Trophoblast cell (in vitro differentiated cells and primary cell): ENCODE results near the gene KIF21A.

Source experiments
- DNase-seq, 2 donors: peaks; one replicate each; pipeline ENCODE4 v3.0.0-alpha.2; 2016
- H2AFZ ChIP-seq: 2 replicates; pipeline ENCODE4 v1.6.1; 2013; ENCODE audit warnings: low read length, moderate library complexity, mild to moderate bottlenecking; ENCODE audit not compliant: insufficient read depth, poor library complexity
- H2AK5ac ChIP-seq: 2 replicates; pipeline ENCODE4 v1.6.1; 2013; ENCODE audit warnings: mild to moderate bottlenecking, low read length
- H2BK120ac ChIP-seq: 2 replicates; pipeline ENCODE4 v1.6.1; 2013; ENCODE audit warnings: low read length, mild to moderate bottlenecking, moderate library complexity; ENCODE audit not compliant: insufficient read depth, poor library complexity
- H2BK12ac ChIP-seq: 2 replicates; pipeline ENCODE4 v1.6.1; 2013; ENCODE audit warnings: mild to moderate bottlenecking, low read length, moderate library complexity
- H2BK5ac ChIP-seq: 2 replicates; pipeline ENCODE4 v1.6.1; 2013; ENCODE audit warnings: low read length, low read depth, moderate library complexity, mild to moderate bottlenecking; ENCODE audit not compliant: poor library complexity
- H3K14ac ChIP-seq: 2 replicates; pipeline ENCODE4 v1.6.1; 2013; ENCODE audit warnings: mild to moderate bottlenecking, low read length
- H3K18ac ChIP-seq: 2 replicates; pipeline ENCODE4 v1.6.1; 2013; ENCODE audit warnings: mild to moderate bottlenecking, low read length
- H3K23ac ChIP-seq: 2 replicates; pipeline ENCODE4 v1.6.1; 2013; ENCODE audit warnings: low read length
- H3K27ac ChIP-seq: 2 replicates; pipeline ENCODE4 v1.5.1; 2013; ENCODE audit warnings: low read depth, mild to moderate bottlenecking, inconsistent platforms, low read length, moderate library complexity
- H3K27me3 ChIP-seq: 2 replicates; pipeline ENCODE4 v1.6.1; 2013; ENCODE audit warnings: inconsistent platforms, mild to moderate bottlenecking, low read length, moderate library complexity; ENCODE audit not compliant: insufficient read depth
- H3K36me3 ChIP-seq, 2 experiments: 1 replicate in 1 of 2; 2 replicates in 1 of 2; pipeline ENCODE4 v1.6.1; 2013; ENCODE audit warnings: low read length in 2 of 2, mild to moderate bottlenecking in 2 of 2, moderate library complexity in 1 of 2; ENCODE audit not compliant: insufficient read depth in 2 of 2, control insufficient read depth in 1 of 2
- H3K4ac ChIP-seq: 2 replicates; pipeline ENCODE4 v1.6.1; 2013; ENCODE audit warnings: low read depth, mild to moderate bottlenecking, low read length, moderate library complexity
- H3K4me1 ChIP-seq, 2 experiments: 1 replicate in 1 of 2; 2 replicates in 1 of 2; pipeline ENCODE4 v1.6.1; 2013; ENCODE audit warnings: low read length in 2 of 2, mild to moderate bottlenecking in 2 of 2, moderate library complexity in 1 of 2; ENCODE audit not compliant: insufficient read depth in 2 of 2, control insufficient read depth in 1 of 2
- H3K4me2 ChIP-seq: 2 replicates; pipeline ENCODE4 v1.6.1; 2013; ENCODE audit warnings: inconsistent platforms, mild to moderate bottlenecking, low read length, moderate library complexity
- H3K4me3 ChIP-seq: 2 replicates; pipeline ENCODE4 v1.5.1; 2013; ENCODE audit warnings: mild to moderate bottlenecking, low read depth, low read length, inconsistent platforms
- H3K79me1 ChIP-seq: one replicate; pipeline ENCODE4 v1.6.1; 2013; ENCODE audit warnings: low read length
- H3K79me2 ChIP-seq: 2 replicates; pipeline ENCODE4 v1.6.1; 2013; ENCODE audit warnings: low read length, mild to moderate bottlenecking; ENCODE audit not compliant: control insufficient read depth, insufficient read depth, poor library complexity
- H3K9ac ChIP-seq: 2 replicates; pipeline ENCODE4 v1.6.1; 2013; ENCODE audit warnings: mild to moderate bottlenecking, low read length
- H3K9me3 ChIP-seq: 2 replicates; pipeline ENCODE4 v1.6.1; 2013; ENCODE audit warnings: low read depth, mild to moderate bottlenecking, control low read depth, inconsistent platforms, low read length; ENCODE audit not compliant: insufficient read depth
- H4K12ac ChIP-seq: 2 replicates; pipeline ENCODE4 v1.6.1; 2013; ENCODE audit warnings: low read depth, mild to moderate bottlenecking, low read length, moderate library complexity
- H4K8ac ChIP-seq: 2 replicates; pipeline ENCODE4 v1.6.1; 2013; ENCODE audit warnings: low read depth, mild to moderate bottlenecking, low read length, moderate library complexity
- H4K91ac ChIP-seq: one replicate; pipeline ENCODE4 v1.6.1; 2013; ENCODE audit warnings: low read depth, mild to moderate bottlenecking, low read length, moderate library complexity
- WGBS: extraction: QIAGEN DNeasy Blood & Tissue Kit; methylation state at CpG from one replicate; pipeline ENCODE4 v1.1.7; 2013; ENCODE audit warnings: missing lambda C conversion rate; ENCODE audit not compliant: insufficient read length, insufficient coverage; ENCODE audit errors: extremely low coverage; 5-methylcytosine and 5-hydroxymethylcytosine counted together

Gene KIF21A

GRCh38 chr12:39294715-39295114 lies 148.2 kb downstream of the KIF21A start:
- no peaks in the 10 kb centered on the region for H3K27me3 ChIP-seq
- H4K91ac ChIP-seq = no peak overlapping the region
- WGBS = no CpG with 5 or more reads among the region's 2 CpGs
- H2BK120ac ChIP-seq = no peak overlapping the region
- no peak overlapping the region for H4K12ac ChIP-seq
- no peaks in the 10 kb centered on the region for H3K79me1 ChIP-seq
- no peak overlapping the region for H2BK12ac ChIP-seq
- H3K4me1 ChIP-seq = peaks cover 0 to 3% of the 10 kb centered on the region in 2 experiments
- H3K79me2 ChIP-seq = no peaks in the 10 kb centered on the region
- H2AFZ ChIP-seq = no peak overlapping the region
- no peak overlapping the region for H3K9ac ChIP-seq
- no peak for DNase-seq
- no peak overlapping the region for H3K23ac ChIP-seq
- no peak overlapping the region for H3K27ac ChIP-seq
- no peak overlapping the region for H3K18ac ChIP-seq
- H3K4ac ChIP-seq = no peak overlapping the region
- H3K9me3 ChIP-seq = no peaks in the 10 kb centered on the region
- H3K14ac ChIP-seq = no peak overlapping the region
- H3K36me3 ChIP-seq = no peaks in the 10 kb centered on the region
- no peak overlapping the region for H2BK5ac ChIP-seq
- H4K8ac ChIP-seq = no peak overlapping the region
- H3K4me2 ChIP-seq = no peak overlapping the region
- no peak overlapping the region for H3K4me3 ChIP-seq
- no peak overlapping the region for H2AK5ac ChIP-seq

- H2AK5ac ChIP-seq = no peak overlapping the region
- H3K27ac ChIP-seq = no peak overlapping the region
- H3K9me3 ChIP-seq = no peaks in the 10 kb centered on the region
- H2AFZ ChIP-seq = no peak overlapping the region
- no peak overlapping the region for H2BK5ac ChIP-seq
- no peak for DNase-seq
- no peaks in the 10 kb centered on the region for H3K79me2 ChIP-seq
- H4K8ac ChIP-seq = no peak overlapping the region
- H3K4me1 ChIP-seq = peaks cover 0 to 3% of the 10 kb centered on the region in 2 experiments
- no peak overlapping the region for H3K4ac ChIP-seq
- H3K9ac ChIP-seq = no peak overlapping the region
- H3K18ac ChIP-seq = no peak overlapping the region
- no peak overlapping the region for H4K91ac ChIP-seq
- no peak overlapping the region for H3K4me3 ChIP-seq
- no peak overlapping the region for H4K12ac ChIP-seq
- H3K27me3 ChIP-seq = no peaks in the 10 kb centered on the region
- no peak overlapping the region for H3K4me2 ChIP-seq
- no CpG with 5 or more reads among the region's 1 CpG for WGBS
- no peaks in the 10 kb centered on the region for H3K36me3 ChIP-seq
- H2BK120ac ChIP-seq = no peak overlapping the region
- H3K14ac ChIP-seq = no peak overlapping the region
- no peaks in the 10 kb centered on the region for H3K79me1 ChIP-seq
- no peak overlapping the region for H3K23ac ChIP-seq
- H2BK12ac ChIP-seq = no peak overlapping the region
These were observed 150.7 kb downstream of the KIF21A start for GRCh38 chr12:39292125-39292630.

GRCh38 chr12:39287817-39288216 lies 155.1 kb downstream of the KIF21A start:
- Histone ChIP-seq H4K91ac (no peak overlapping the region), H3K23ac (no peak overlapping the region), H2BK12ac (no peak overlapping the region), H2AFZ (no peak overlapping the region), H4K12ac (no peak overlapping the region), H3K36me3 (no peaks in the 10 kb centered on the region), H2BK120ac (no peak overlapping the region), H3K14ac (no peak overlapping the region), H3K9me3 (no peaks in the 10 kb centered on the region), H3K27ac (no peak overlapping the region), H3K18ac (no peak overlapping the region), H3K4me1 (no peaks in the 10 kb centered on the region), H3K79me2 (no peaks in the 10 kb centered on the region), H4K8ac (no peak overlapping the region), H2AK5ac (no peak overlapping the region), H3K4me2 (no peak overlapping the region), H3K79me1 (no peaks in the 10 kb centered on the region), H2BK5ac (no peak overlapping the region), H3K27me3 (no peaks in the 10 kb centered on the region), H3K4me3 (no peak overlapping the region), H3K9ac (no peak overlapping the region), H3K4ac (no peak overlapping the region)
- WGBS = no CpG with 5 or more reads among the region's 2 CpGs
- DNase-seq = no peak

- Histone ChIP-seq H4K91ac (no peak overlapping the region), H3K27me3 (no peaks in the 10 kb centered on the region), H3K79me2 (no peaks in the 10 kb centered on the region), H2AFZ (no peak overlapping the region), H3K9ac (no peak overlapping the region), H2BK120ac (no peak overlapping the region), H3K23ac (no peak overlapping the region), H2BK5ac (no peak overlapping the region), H2AK5ac (no peak overlapping the region), H3K4ac (no peak overlapping the region), H3K27ac (no peak overlapping the region), H3K18ac (no peak overlapping the region), H4K12ac (no peak overlapping the region), H3K4me3 (no peak overlapping the region), H3K14ac (no peak overlapping the region), H2BK12ac (no peak overlapping the region), H3K4me1 (no peaks in the 10 kb centered on the region), H3K79me1 (no peaks in the 10 kb centered on the region), H3K4me2 (no peak overlapping the region), H3K9me3 (no peaks in the 10 kb centered on the region), H3K36me3 (no peaks in the 10 kb centered on the region), H4K8ac (no peak overlapping the region)
- no CpG with 5 or more reads among the region's 4 CpGs for WGBS
- DNase-seq = no peak
These were observed 155.5 kb downstream of the KIF21A start for GRCh38 chr12:39287409-39287808.
